Measurements from ENCODE around the gene CRYGS. TPM values are rescaled to one million over a fixed set of nuclear protein-coding genes. Genes with fewer than 3 reads are reported as not detected.
"Not testable (repeated sequence)": the region's sequence is repeated elsewhere in the genome, so short reads cannot be mapped to it uniquely, and the experiment has no call there.

Gene CRYGS
- total RNA-seq, 1 experiment from 2014 or later, result 7.2 TPM

GRCh38 chr3:186538779-186539178 lies 5.4 kb downstream of the CRYGS start:
- intact Hi-C loops (cut with micrococcal nuclease; ENCODE audit: unreplicated experiment), result no loop called here
- no peak for DNase-seq
- Mint-ChIP-seq H3K4me3 (ENCODE audit: low read depth, unreplicated experiment) (no peak overlapping the region), H3K27me3 (ENCODE audit: unreplicated experiment) (no peaks in the 10 kb centered on the region), H3K9me3 (ENCODE audit: low read depth, unreplicated experiment) (no peaks in the 10 kb centered on the region), H3K36me3 (ENCODE audit: insufficient read depth, unreplicated experiment) (peaks cover 6% of the 10 kb centered on the region), H3K27ac (ENCODE audit: unreplicated experiment) (no peak overlapping the region), H3K4me1 (ENCODE audit: low read depth, unreplicated experiment) (peaks cover 12% of the 10 kb centered on the region)
- CTCF ChIA-PET, result interaction anchor here (0.5 to 2.4 kb wide), 3 partner anchors 452 to 895 kb away, joined by 4 to 19 read pairs (median 5); no protein-coding TSS in a partner anchor
- BruUV-seq (replicated peaks), result no TSS peak
- no peak for TF ChIP-seq CTCF (IDR thresholded peaks at IDR 0.05; ENCODE audit: unreplicated experiment)

- CTCF ChIA-PET, result no interaction called here
- H3K4me1 Mint-ChIP-seq (ENCODE audit: low read depth, unreplicated experiment), result peaks cover 12% of the 10 kb centered on the region
- TF ChIP-seq CTCF (IDR thresholded peaks at IDR 0.05; ENCODE audit: unreplicated experiment), result no peak
- H3K9me3 Mint-ChIP-seq (ENCODE audit: low read depth, unreplicated experiment), result no peaks in the 10 kb centered on the region
- no TSS peak for BruUV-seq (replicated peaks)
- H3K36me3 Mint-ChIP-seq (ENCODE audit: insufficient read depth, unreplicated experiment), result no peaks in the 10 kb centered on the region
- H3K27ac Mint-ChIP-seq (ENCODE audit: unreplicated experiment), result no peak overlapping the region
- intact Hi-C loops (cut with micrococcal nuclease; ENCODE audit: unreplicated experiment), result no loop called here
- no peak overlapping the region for H3K4me3 Mint-ChIP-seq (ENCODE audit: low read depth, unreplicated experiment)
- no peak for DNase-seq
- H3K27me3 Mint-ChIP-seq (ENCODE audit: unreplicated experiment), result no peaks in the 10 kb centered on the region
Measured at GRCh38 chr3:186536883-186537844, 7.0 kb downstream of the CRYGS start.

- CTCF ChIA-PET, result interaction anchor here (0.5 to 0.7 kb wide), 3 partner anchors 96 to 680 kb away, joined by 3 to 6 read pairs (median 4); no protein-coding TSS in a partner anchor
- BruUV-seq (replicated peaks), result no TSS peak
- intact Hi-C loops (cut with micrococcal nuclease; ENCODE audit: unreplicated experiment), result no loop called here
- Mint-ChIP-seq H3K4me1 (ENCODE audit: low read depth, unreplicated experiment) (no peaks in the 10 kb centered on the region), H3K27me3 (ENCODE audit: unreplicated experiment) (no peaks in the 10 kb centered on the region), H3K9me3 (ENCODE audit: low read depth, unreplicated experiment) (no peaks in the 10 kb centered on the region), H3K27ac (ENCODE audit: unreplicated experiment) (no peak overlapping the region), H3K36me3 (ENCODE audit: insufficient read depth, unreplicated experiment) (no peaks in the 10 kb centered on the region), H3K4me3 (ENCODE audit: low read depth, unreplicated experiment) (no peak overlapping the region)
- no peak for DNase-seq
- no peak for TF ChIP-seq CTCF (IDR thresholded peaks at IDR 0.05; ENCODE audit: unreplicated experiment)
Measured at GRCh38 chr3:186534113-186534669, 10.0 kb downstream of the CRYGS start.

GRCh38 chr3:186532598-186533072 lies 11.5 kb downstream of the CRYGS start:
- Mint-ChIP-seq H3K4me3 (ENCODE audit: low read depth, unreplicated experiment) (no peak overlapping the region), H3K27ac (ENCODE audit: unreplicated experiment) (no peak overlapping the region), H3K4me1 (ENCODE audit: low read depth, unreplicated experiment) (no peaks in the 10 kb centered on the region), H3K9me3 (ENCODE audit: low read depth, unreplicated experiment) (no peaks in the 10 kb centered on the region), H3K27me3 (ENCODE audit: unreplicated experiment) (peaks cover 10% of the 10 kb centered on the region), H3K36me3 (ENCODE audit: insufficient read depth, unreplicated experiment) (no peaks in the 10 kb centered on the region)
- no peak for DNase-seq
- CTCF ChIA-PET, result interaction anchor here (0.7 kb wide), 1 partner anchor 119 kb away, joined by 4 read pairs; no protein-coding TSS in a partner anchor
- intact Hi-C loops (cut with micrococcal nuclease; ENCODE audit: unreplicated experiment), result no loop called here
- no peak for TF ChIP-seq CTCF (IDR thresholded peaks at IDR 0.05; ENCODE audit: unreplicated experiment)
- no TSS peak for BruUV-seq (replicated peaks)

- H3K36me3 Mint-ChIP-seq (ENCODE audit: insufficient read depth, unreplicated experiment), result not testable (repeated sequence)
Measured at GRCh38 chr3:186531694-186532093, 12.5 kb downstream of the CRYGS start.

More at GRCh38 chr3:186531694-186532093, 12.5 kb downstream of the CRYGS start:
- H3K27ac Mint-ChIP-seq (ENCODE audit: unreplicated experiment); DNase-seq; CTCF ChIA-PET; H3K4me1 Mint-ChIP-seq (ENCODE audit: low read depth, unreplicated experiment); BruUV-seq (replicated peaks); H3K4me3 Mint-ChIP-seq (ENCODE audit: low read depth, unreplicated experiment); H3K9me3 Mint-ChIP-seq (ENCODE audit: low read depth, unreplicated experiment); intact Hi-C loops (cut with micrococcal nuclease; ENCODE audit: unreplicated experiment): not testable (repeated sequence)
- peaks cover 13% of the 10 kb centered on the region for H3K27me3 Mint-ChIP-seq (ENCODE audit: unreplicated experiment)
